ENCODE measurements around the gene PGA5.
"Not testable (repeated sequence)": the region's sequence is repeated elsewhere in the genome, so short reads cannot be mapped to it uniquely, and the experiment has no call there.

DNA sequence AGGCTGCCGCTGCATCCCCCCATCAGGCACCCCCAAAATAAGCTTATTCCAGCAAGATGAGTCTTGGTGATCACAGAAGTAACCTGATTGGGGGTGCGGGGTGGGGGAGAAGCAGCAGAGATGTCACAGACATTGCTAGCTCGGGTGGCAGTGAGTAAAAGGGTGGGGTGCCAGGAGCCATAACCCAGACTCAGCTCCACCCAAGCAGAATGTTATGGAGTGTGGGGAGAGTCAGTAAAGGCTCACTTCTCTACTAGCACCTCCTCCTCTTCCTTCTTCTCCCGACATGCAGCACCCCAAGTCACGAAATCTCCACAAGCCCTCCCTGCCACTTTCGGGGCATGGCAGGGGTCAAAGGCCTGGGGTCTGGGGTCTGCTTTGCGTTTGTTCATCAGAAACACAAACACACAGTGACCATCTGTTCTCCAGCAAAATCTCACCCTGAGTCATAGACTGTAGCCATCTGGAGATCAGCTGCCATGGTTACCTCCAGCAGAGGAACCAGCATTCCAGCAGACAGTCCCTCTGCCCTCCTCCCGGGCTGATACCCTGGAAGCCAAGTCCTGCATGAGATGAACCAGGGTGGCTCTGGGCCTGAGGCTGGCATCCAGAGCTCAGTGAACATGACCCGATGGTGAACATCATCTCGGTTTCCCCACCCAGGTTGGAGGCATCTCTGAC lies 14.4 kb upstream of the PGA5 start:
- TF ChIP-seq CTCF, EZH2, EZH2phosphoT487 (IDR thresholded peaks at IDR 0.05): not testable (repeated sequence)
